ENCODE measurements around the gene ZDHHC1.

Gene ZDHHC1

DNA sequence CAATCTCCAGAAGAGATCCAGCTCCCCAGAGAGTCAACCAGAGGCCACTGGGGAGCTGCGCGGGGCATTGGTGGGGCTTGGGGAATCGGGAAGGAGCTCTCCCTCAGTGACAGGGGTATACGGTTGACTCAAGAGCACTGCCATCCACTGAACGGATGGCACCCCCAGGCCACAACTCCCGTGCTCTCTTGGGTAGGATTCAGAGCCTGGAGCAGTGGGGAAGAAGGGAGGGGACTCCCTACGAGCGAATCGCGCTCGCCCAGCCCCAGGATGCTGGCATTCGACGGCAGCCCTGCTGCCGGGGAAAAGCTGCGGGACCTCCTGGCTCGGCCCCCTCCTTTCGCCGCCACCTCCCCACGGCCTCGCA is 22.5 kb downstream of the ZDHHC1 start:
- TF ChIP-seq, protein P1, sequence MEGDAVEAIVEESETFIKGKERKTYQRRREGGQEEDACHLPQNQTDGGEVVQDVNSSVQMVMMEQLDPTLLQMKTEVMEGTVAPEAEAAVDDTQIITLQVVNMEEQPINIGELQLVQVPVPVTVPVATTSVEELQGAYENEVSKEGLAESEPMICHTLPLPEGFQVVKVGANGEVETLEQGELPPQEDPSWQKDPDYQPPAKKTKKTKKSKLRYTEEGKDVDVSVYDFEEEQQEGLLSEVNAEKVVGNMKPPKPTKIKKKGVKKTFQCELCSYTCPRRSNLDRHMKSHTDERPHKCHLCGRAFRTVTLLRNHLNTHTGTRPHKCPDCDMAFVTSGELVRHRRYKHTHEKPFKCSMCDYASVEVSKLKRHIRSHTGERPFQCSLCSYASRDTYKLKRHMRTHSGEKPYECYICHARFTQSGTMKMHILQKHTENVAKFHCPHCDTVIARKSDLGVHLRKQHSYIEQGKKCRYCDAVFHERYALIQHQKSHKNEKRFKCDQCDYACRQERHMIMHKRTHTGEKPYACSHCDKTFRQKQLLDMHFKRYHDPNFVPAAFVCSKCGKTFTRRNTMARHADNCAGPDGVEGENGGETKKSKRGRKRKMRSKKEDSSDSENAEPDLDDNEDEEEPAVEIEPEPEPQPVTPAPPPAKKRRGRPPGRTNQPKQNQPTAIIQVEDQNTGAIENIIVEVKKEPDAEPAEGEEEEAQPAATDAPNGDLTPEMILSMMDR (IDR thresholded peaks at IDR 0.05; ENCODE audit: extremely low read depth, insufficient read depth, missing control alignments): no peak
- in situ Hi-C loops (cut with MboI; ENCODE audit: low pct_unique_long_range_greater_than_20kb, low sequenced_read_pairs, unreplicated experiment): no loop called here
- DNase-seq (ENCODE audit: low spot score): no peak

DNA sequence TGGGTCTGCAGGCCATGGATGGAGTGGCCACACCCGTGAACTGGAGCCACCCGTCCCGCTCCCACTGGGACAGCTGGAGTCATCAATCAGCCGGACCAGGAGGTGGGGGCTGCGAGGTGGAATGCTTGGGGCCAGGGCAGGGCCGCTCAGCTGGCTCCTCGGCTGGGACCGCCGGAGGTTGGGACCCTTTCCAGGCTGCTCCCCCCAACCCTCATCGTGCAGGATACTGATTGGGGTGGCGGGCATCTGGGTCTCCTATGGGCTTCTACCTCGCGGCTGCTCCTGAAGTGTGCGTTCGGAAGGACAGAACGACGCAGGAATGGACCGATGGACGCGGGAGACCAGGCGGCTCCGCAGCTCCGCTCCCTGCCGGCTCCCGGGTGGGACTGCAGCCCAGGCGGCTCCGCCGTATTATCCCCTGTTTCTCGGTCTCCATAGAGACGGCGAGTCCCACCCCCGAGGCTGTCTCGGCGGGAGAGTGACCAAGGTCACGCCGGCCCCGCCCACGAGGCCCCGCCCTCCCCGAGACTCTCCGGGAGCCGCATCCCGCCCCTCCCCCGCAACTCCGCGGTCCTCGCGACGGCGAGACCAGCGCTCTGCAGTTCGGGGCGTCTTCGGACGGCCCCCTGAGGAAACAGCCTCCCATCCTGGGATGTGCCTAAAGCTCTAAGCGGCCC is 23.0 kb downstream of the ZDHHC1 start, which contains the start of gene TPPP3:
TSS of gene TPPP3 (minus strand) at position 388 of the 677 bp plus-strand sequence. CDS start 2,387 bp downstream, outside the sequence.
- in situ Hi-C loops (cut with MboI; ENCODE audit: low pct_unique_long_range_greater_than_20kb, low sequenced_read_pairs, unreplicated experiment): no loop called here
- peak; percentile 66 for DNase-seq (ENCODE audit: low spot score)
- TF ChIP-seq, protein P1 (IDR thresholded peaks at IDR 0.05; ENCODE audit: extremely low read depth, insufficient read depth, missing control alignments): peak; percentile 32

DNA sequence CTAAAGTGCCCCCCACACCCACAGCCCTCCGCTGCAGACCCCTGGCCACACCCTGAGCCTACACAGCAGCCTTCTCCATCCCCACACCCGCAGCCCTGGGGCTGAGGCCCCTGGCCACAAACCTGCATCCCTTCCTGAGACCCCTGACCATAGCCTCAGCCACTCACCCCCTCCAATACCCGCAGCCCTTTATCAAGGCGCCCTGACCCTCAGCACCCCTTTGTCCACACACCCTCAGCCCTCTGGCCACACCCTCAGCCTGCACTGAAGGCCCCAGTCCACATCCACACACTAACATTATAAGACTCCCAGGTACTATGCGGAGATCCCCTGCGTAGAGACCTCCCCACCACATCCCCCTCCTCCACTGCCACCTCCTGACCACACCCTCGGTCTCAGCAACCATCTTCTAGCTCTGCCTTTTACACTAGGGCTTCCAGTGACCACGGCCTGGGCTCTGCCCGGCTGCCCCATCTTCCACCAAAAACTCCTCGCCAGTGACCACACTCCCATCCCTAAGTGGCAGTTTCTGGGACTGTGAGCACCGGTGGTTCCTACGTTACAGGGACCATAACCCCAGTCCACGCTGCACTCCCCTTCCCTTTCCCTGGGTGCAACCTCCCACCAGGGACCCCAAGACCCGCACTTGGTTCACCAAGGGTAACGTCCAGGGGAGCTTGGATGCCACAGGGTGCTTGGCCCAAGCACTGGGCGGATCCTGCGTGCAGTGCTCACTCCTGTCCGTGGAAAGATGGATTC is 23.8 kb downstream of the ZDHHC1 start:
- DNase-seq (ENCODE audit: low spot score): peak; percentile 17
- in situ Hi-C loops (cut with MboI; ENCODE audit: low pct_unique_long_range_greater_than_20kb, low sequenced_read_pairs, unreplicated experiment): no loop called here
- TF ChIP-seq, protein P1 (IDR thresholded peaks at IDR 0.05; ENCODE audit: extremely low read depth, insufficient read depth, missing control alignments): no peak

DNA sequence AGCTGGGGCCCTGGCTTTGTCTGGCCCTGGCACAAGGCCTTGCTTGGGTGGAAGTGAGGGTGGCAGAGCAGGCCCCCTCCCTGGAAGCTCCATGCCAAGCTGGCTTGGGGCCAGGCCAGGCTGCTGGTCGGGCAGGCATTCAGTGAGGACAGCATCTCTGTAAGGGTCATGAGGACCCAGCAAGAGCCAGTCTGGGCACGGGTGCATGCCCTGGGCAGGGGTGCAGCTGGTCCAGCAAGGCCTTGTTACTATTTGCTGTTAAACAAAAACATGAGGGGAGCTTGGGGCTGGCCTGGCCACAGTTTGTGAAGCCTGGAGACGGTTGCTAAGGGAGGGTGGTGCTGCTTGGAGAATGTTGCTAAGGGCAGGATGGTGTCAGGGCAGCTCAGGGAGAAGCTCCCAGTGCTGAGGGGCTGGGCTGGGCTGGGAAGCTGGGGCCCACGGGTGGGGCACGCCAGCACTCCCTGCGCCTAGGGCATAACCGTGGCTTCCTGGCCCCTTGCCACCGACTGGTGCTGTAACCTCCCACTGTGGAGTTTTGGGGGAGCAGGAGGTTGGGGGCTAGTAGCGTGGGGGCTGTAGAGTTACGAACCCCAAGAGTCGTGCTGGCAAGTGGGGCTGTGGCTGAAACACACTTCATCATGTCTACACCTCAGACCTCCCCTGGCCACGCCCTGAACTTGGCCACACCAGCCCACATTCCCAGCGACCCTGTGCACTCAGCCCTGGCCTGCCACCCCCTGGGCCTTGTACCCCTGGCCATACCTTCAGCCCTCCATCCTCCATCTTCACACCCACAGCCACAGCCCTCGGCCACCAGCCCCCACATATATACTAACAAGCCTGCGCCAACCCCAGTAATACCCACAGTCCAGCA is 24.6 kb downstream of the ZDHHC1 start:
- TF ChIP-seq, protein P1 (IDR thresholded peaks at IDR 0.05; ENCODE audit: extremely low read depth, insufficient read depth, missing control alignments): no peak
- in situ Hi-C loops (cut with MboI; ENCODE audit: low pct_unique_long_range_greater_than_20kb, low sequenced_read_pairs, unreplicated experiment): no loop called here
- no peak for DNase-seq (ENCODE audit: low spot score)

DNA sequence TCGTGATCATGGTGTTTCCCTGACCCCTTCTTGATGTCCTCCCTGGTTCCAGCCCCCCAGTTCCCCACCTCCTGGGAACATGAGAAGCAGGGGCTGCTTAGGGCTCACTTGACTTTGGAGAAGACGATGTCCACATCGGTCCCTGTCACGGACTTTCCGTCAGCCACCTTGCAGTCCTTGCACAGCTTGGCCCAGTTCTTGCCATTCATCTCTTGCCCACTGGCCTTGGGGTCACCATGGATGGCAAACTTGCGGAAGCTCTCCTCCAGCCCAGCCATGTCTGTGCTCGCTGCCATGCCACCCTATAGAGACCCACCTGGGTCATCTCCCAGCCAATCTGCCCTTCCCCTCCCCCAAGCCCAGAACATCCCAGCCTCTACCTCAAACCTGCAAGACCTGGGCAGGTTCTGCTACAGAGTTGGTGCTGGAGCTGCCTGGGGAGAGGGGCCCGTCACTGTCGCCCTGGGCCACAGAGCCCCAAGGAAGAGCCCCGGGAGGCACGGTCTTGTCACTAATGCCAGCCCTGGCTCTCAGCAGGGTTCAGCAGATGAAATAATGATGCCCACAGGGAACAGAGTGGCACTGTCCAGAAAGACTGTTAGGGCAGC is 25.4 kb downstream of the ZDHHC1 start:
- DNase-seq (ENCODE audit: low spot score): no peak
- in situ Hi-C loops (cut with MboI; ENCODE audit: low pct_unique_long_range_greater_than_20kb, low sequenced_read_pairs, unreplicated experiment): no loop called here
- TF ChIP-seq, protein P1 (IDR thresholded peaks at IDR 0.05; ENCODE audit: extremely low read depth, insufficient read depth, missing control alignments): no peak
